ENCODE data around the gene MTCL3.

MTCL3 gene

DNA sequence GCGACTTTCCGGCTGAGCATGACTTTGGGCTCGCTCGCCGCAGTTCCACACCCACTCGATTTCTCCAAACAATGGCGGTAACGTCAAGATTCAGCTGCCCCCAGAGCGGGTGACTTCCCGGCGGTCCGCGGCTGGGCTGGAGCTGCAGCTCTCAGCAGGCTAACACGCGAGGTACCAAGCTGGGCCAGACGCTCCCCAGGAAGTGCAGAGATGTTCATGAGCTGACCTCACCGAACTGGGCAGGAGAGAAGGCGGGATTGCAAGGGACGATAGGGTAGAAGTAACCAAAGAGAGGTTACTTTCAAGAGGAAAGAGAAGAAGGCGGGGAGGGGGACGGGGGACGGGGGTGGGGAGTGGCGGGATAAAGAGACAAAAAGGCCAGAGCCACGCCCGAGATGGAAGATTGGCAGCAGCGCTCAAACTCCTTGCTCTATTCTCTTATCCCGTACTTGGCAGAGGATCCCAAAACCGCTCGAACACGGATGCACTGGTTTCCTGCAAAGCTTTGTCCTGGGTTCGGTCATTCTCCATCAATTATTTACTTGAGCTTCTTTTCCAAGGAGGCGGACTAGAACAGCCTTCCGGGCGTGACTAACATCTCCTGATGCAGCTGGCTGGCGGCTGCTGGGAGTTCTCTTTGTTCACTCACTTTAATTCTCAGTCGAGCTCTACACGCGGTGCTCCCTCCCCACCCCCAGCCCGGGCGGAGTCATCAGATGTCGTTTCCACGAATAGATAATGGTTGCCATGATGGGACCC lies at the start of gene MTCL3:
MTCL3 (minus strand) TSS at position 626 of the 759 bp plus-strand sequence.
- Mint-ChIP-seq H3K27ac (no peak within 1 kb of the TSS), H3K9me3 (no peaks in the 10 kb centered on the region), H3K4me3 (peak within 1 kb of the TSS; percentile 83), H3K4me1 (peaks cover 52% of the 10 kb centered on the region), H3K27me3 (ENCODE audit: low read depth, poor library complexity) (peaks cover 34% of the 10 kb centered on the region), H3K36me3 (ENCODE audit: low read depth) (no peaks in the 10 kb centered on the region)
- TF ChIP-seq, protein P1, sequence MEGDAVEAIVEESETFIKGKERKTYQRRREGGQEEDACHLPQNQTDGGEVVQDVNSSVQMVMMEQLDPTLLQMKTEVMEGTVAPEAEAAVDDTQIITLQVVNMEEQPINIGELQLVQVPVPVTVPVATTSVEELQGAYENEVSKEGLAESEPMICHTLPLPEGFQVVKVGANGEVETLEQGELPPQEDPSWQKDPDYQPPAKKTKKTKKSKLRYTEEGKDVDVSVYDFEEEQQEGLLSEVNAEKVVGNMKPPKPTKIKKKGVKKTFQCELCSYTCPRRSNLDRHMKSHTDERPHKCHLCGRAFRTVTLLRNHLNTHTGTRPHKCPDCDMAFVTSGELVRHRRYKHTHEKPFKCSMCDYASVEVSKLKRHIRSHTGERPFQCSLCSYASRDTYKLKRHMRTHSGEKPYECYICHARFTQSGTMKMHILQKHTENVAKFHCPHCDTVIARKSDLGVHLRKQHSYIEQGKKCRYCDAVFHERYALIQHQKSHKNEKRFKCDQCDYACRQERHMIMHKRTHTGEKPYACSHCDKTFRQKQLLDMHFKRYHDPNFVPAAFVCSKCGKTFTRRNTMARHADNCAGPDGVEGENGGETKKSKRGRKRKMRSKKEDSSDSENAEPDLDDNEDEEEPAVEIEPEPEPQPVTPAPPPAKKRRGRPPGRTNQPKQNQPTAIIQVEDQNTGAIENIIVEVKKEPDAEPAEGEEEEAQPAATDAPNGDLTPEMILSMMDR (IDR thresholded peaks at IDR 0.05): no peak
- DNase-seq: peak; percentile 56

GRCh38 chr6:127567476-127567875 lies 48.3 kb upstream of the MTCL3 start:
- TF ChIP-seq, protein P1 (IDR thresholded peaks at IDR 0.05): no peak
- no peak overlapping the region for H3K27ac Mint-ChIP-seq
- H3K4me3 Mint-ChIP-seq: no peak overlapping the region
- H3K36me3 Mint-ChIP-seq (ENCODE audit: low read depth): no peaks in the 10 kb centered on the region
- no peaks in the 10 kb centered on the region for H3K9me3 Mint-ChIP-seq
- no peak for DNase-seq
- peaks cover 10% of the 10 kb centered on the region for H3K4me1 Mint-ChIP-seq
- no peaks in the 10 kb centered on the region for H3K27me3 Mint-ChIP-seq (ENCODE audit: low read depth, poor library complexity)

GRCh38 chr6:127566651-127567050 lies 47.5 kb upstream of the MTCL3 start:
- Mint-ChIP-seq H3K27ac (no peak overlapping the region), H3K27me3 (ENCODE audit: low read depth, poor library complexity) (no peaks in the 10 kb centered on the region), H3K36me3 (ENCODE audit: low read depth) (no peaks in the 10 kb centered on the region), H3K4me1 (peaks cover 10% of the 10 kb centered on the region), H3K4me3 (no peak overlapping the region), H3K9me3 (no peaks in the 10 kb centered on the region)
- TF ChIP-seq, protein P1 (IDR thresholded peaks at IDR 0.05): no peak
- DNase-seq: no peak

DNA sequence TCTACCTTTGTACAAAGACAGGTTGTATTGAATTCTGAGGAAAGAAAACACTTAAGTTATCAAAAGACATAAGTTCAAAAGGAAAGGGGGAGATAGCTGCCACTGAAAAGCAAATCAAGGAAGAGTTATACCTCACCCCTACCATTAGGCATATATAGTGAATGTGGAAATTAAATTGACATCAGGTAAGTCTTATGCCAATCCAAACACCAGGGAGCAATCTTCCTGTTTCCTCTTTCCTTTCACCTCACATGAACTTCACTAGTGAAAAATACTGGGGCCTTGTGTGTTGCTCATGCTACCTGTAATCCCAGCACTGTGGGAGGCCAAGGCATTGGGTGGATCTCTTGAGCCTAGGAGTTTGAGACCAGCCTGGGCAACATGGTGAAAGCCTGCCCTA lies 47.0 kb upstream of the MTCL3 start:
- peaks cover 10% of the 10 kb centered on the region for H3K4me1 Mint-ChIP-seq
- no peak overlapping the region for H3K4me3 Mint-ChIP-seq
- no peaks in the 10 kb centered on the region for H3K27me3 Mint-ChIP-seq (ENCODE audit: low read depth, poor library complexity)
- no peaks in the 10 kb centered on the region for H3K9me3 Mint-ChIP-seq
- DNase-seq: no peak
- TF ChIP-seq, protein P1 (IDR thresholded peaks at IDR 0.05): no peak
- no peak overlapping the region for H3K27ac Mint-ChIP-seq
- H3K36me3 Mint-ChIP-seq (ENCODE audit: low read depth): no peaks in the 10 kb centered on the region

- no peaks in the 10 kb centered on the region for H3K9me3 Mint-ChIP-seq
- DNase-seq: no peak
- peak overlapping the region; percentile 58 for H3K27ac Mint-ChIP-seq
- no peaks in the 10 kb centered on the region for H3K27me3 Mint-ChIP-seq (ENCODE audit: low read depth, poor library complexity)
- TF ChIP-seq, protein P1 (IDR thresholded peaks at IDR 0.05): no peak
- peaks cover 10% of the 10 kb centered on the region for H3K4me1 Mint-ChIP-seq
- H3K36me3 Mint-ChIP-seq (ENCODE audit: low read depth): no peaks in the 10 kb centered on the region
- H3K4me3 Mint-ChIP-seq: no peak overlapping the region
These were observed 45.6 kb upstream of the MTCL3 start for GRCh38 chr6:127564761-127565160.

DNA sequence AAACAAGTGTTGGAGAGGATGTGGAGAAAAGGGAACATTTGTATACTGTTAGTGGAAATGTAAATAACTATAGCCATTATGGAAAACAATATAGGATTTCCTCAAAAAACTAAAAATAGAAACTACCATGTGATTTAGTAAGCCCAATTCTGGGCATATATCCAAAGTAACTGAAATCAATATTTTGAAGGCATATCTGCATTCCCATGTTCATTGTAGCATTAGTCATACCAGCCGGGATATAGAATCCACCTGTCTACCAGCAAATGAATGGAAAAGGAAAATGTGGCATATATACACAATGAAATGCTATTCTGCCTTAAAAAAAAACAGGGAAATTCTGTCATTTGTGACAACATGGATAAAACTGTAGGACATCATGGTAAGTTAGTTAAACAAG lies 42.5 kb upstream of the MTCL3 start:
- Mint-ChIP-seq H3K4me3 (no peak overlapping the region), H3K27ac (no peak overlapping the region), H3K27me3 (ENCODE audit: low read depth, poor library complexity) (peaks cover 2% of the 10 kb centered on the region), H3K9me3 (no peaks in the 10 kb centered on the region), H3K36me3 (ENCODE audit: low read depth) (no peaks in the 10 kb centered on the region), H3K4me1 (peaks cover 10% of the 10 kb centered on the region)
- TF ChIP-seq, protein P1 (IDR thresholded peaks at IDR 0.05): no peak
- DNase-seq: no peak
